ENCODE results near the gene SIGLEC1.

The SIGLEC1 gene

GRCh38 chr20:3677733-3678132 is 34.7 kb downstream of the SIGLEC1 start:
- no peak for DNase-seq

GRCh38 chr20:3674995-3675900 is 37.2 kb downstream of the SIGLEC1 start:
- no peak for DNase-seq

GRCh38 chr20:3674447-3674846 is 38.0 kb downstream of the SIGLEC1 start:
- no peak for DNase-seq

GRCh38 chr20:3673221-3674070 is 39.0 kb downstream of the SIGLEC1 start:
- DNase-seq, result no peak

- DNase-seq, result no peak
These were observed 39.7 kb downstream of the SIGLEC1 start for GRCh38 chr20:3672547-3673171.

GRCh38 chr20:3671986-3672546 is 40.3 kb downstream of the SIGLEC1 start:
- no peak for DNase-seq

GRCh38 chr20:3670945-3671344 is 41.5 kb downstream of the SIGLEC1 start:
- no peak for DNase-seq

GRCh38 chr20:3670511-3670910 is 41.9 kb downstream of the SIGLEC1 start:
- DNase-seq, result no peak

GRCh38 chr20:3669710-3670367 is 42.6 kb downstream of the SIGLEC1 start:
- no peak for DNase-seq

- DNase-seq, result no peak
These were observed 44.9 kb downstream of the SIGLEC1 start for GRCh38 chr20:3667434-3668037.

GRCh38 chr20:3663858-3664257 is 48.5 kb downstream of the SIGLEC1 start:
- DNase-seq, result no peak

- no peak for DNase-seq
These were observed 49.2 kb downstream of the SIGLEC1 start, which contains the start of gene GFRA4 for GRCh38 chr20:3663031-3663701. TSS of gene GFRA4 (minus strand) at chr20:3663399. CDS start at chr20:3663399, 0 bp downstream.

Data from cortex of kidney (tissue), 1 donor.